Stimulated activated CD4-positive, alpha-beta T cell treated with anti-CD3 and anti-CD28 coated beads, Interleukin-1b, Interleukin-23, amount 100 ng/mL, for 48 hours (primary cell): ENCODE data around the gene PGA4.
"Not testable (repeated sequence)": the region's sequence is repeated elsewhere in the genome, so short reads cannot be mapped to it uniquely, and the experiment has no call there.

ENCODE experiments used
- DNase-seq: peaks from one replicate; pipeline ENCODE4 v3.0.0-alpha.2; 2020

The PGA4 gene

GRCh38 chr11:61207636-61208310 is 14.4 kb upstream of the PGA4 start:
- not testable (repeated sequence) for DNase-seq

- not testable (repeated sequence) for DNase-seq
Measured at GRCh38 chr11:61210629-61211028, 11.5 kb upstream of the PGA4 start.

DNA sequence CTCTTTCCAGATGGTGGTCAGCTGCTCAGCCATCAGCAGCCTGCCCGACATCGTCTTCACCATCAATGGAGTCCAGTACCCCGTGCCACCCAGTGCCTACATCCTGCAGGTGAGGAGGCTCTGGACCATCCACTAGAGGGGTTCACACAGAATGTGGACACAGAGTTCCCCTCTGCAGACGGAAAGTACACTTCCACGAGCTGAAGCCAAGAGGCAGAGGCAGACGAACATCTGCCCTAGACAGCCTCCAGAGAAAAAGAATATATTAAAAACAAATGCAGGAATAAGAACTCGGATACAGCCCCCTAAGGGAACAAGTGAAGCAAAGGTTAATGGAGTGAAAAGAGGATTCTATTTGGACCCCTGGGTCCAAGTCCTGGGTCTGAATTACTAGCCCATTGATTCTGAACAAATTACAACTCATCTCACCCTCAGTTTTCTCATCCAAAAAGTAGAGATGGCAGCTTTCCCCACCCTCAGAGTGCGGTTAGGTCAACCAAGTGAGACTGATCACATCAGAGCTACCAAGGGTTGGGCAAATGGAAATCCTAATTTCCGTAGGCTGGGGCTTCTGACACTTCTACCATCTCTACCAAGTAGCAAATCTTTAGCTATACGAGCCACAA is 10.7 kb upstream of the PGA4 start:
- not testable (repeated sequence) for DNase-seq

DNA sequence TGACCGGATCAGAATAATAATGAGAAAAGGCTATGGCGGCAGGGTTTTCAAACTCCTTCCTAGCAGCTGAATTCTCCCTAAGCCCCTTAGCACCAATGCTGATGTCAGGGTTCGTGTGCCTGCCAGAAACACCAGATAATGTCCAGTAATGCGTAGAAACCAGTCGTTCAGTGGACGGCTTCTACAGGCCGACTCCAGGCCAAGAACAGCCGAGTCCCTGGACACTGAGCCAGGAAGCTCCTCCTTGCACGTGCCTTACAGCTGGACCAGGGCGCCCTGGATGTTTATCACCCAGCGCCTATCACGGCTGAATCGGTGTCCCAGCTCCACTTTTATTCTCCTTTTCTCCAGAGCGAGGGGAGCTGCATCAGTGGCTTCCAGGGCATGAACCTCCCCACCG is 9.9 kb upstream of the PGA4 start:
- not testable (repeated sequence) for DNase-seq

DNA sequence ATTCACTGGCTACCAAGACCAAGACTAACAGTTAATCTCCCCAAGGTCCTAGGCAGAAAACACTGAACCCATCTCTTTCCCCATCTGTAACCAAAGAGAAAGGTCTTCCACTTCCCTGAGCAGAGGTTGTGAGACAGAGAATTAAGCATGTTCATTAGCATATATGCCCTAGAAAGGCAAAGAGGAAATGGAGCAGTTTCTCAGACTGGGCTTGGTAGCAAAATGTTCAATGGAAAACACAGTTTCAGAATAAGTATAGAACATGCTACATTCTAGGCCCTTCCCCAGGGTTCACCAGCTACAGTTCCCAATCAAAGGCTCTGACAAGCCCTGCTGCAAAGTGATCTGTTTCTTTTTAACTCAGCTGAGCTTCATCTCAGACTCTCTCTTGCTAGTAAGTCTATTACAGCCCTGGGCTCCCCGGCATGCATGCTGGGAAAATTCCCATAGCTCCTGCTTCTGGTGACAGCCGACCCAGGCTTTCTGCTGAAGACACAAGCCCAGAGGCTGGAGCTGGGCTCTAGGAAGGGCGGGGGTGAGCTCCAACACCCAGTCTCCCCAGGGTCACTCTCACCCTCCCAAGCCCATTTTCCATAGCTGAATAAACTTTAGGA is 8.3 kb upstream of the PGA4 start:
- DNase-seq: not testable (repeated sequence)

GRCh38 chr11:61218306-61218705 is 3.8 kb upstream of the PGA4 start:
- not testable (repeated sequence) for DNase-seq

DNA sequence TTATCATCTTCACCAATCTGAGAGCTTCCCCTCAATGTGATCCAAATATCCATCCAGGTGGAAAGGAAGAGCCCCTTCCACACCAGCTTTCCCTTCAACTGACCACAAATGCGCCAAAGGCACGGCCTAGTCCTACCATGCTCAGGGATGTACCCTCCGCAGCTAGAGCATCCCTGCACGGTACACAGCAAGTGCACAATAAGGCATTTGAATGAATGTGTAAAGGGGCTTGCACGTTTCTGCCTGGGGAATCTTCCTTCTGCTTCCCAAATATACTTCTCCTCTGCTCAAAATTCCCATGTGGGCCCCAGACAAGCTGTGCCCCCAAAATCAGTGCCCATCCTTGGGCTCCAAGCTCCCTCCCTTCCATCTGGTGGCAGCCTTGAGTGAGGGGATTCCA is 3.1 kb upstream of the PGA4 start:
- not testable (repeated sequence) for DNase-seq

- not testable (repeated sequence) for DNase-seq
Measured at GRCh38 chr11:61222692-61223091, 545 bp downstream of the PGA4 start.

- not testable (repeated sequence) for DNase-seq
Measured at GRCh38 chr11:61226457-61227137, 4.5 kb downstream of the PGA4 start.

GRCh38 chr11:61229458-61229857 is 7.3 kb downstream of the PGA4 start:
- not testable (repeated sequence) for DNase-seq

DNA sequence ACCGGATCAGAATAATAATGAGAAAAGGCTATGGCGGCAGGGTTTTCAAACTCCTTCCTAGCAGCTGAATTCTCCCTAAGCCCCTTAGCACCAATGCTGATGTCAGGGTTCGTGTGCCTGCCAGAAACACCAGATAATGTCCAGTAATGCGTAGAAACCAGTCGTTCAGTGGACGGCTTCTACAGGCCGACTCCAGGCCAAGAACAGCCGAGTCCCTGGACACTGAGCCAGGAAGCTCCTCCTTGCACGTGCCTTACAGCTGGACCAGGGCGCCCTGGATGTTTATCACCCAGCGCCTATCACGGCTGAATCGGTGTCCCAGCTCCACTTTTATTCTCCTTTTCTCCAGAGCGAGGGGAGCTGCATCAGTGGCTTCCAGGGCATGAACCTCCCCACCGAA is 8.9 kb downstream of the PGA4 start:
- not testable (repeated sequence) for DNase-seq

DNA sequence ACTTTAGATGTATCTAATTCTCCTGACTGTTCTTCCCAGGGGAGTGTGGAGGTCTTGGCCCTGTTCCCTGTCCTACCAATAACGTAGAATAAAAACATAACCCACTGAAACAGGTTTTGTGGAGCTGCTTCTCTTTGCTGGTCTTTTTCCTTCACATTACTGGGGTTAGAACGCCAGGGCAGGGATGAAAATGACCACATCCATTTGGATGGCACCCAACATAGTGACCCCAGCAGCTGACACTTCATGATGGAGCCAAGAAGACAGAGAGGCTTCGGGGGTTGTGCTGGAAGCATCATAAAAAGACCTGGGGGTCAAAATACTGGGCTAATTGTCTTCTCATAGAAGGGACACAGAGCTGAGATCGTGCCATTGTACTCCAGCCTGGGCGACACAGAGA is 9.4 kb downstream of the PGA4 start:
- DNase-seq: not testable (repeated sequence)

DNA sequence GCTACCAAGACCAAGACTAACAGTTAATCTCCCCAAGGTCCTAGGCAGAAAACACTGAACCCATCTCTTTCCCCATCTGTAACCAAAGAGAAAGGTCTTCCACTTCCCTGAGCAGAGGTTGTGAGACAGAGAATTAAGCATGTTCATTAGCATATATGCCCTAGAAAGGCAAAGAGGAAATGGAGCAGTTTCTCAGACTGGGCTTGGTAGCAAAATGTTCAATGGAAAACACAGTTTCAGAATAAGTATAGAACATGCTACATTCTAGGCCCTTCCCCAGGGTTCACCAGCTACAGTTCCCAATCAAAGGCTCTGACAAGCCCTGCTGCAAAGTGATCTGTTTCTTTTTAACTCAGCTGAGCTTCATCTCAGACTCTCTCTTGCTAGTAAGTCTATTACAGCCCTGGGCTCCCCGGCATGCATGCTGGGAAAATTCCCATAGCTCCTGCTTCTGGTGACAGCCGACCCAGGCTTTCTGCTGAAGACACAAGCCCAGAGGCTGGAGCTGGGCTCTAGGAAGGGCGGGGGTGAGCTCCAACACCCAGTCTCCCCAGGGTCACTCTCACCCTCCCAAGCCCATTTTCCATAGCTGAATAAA is 10.5 kb downstream of the PGA4 start:
- not testable (repeated sequence) for DNase-seq

DNA sequence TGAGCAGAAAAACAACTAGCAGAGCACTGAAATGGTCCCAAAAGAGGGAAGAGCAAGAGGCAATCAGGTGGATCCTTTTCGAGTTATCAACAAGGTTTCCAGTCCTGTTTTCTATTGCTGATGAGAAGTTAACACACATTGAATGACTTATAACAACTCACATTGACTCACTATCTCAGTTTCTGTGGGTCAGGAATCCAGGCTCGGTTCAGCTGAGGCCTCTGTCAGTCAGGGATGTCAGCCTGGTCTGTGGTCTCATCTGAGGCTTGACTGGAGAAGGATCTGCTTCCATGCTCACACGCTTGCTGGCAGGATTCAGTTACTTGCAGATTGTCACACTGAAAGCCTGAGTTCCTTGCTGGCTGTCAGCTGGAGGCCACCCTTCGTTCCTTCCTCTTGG is 15.0 kb downstream of the PGA4 start:
- DNase-seq: not testable (repeated sequence)

DNA sequence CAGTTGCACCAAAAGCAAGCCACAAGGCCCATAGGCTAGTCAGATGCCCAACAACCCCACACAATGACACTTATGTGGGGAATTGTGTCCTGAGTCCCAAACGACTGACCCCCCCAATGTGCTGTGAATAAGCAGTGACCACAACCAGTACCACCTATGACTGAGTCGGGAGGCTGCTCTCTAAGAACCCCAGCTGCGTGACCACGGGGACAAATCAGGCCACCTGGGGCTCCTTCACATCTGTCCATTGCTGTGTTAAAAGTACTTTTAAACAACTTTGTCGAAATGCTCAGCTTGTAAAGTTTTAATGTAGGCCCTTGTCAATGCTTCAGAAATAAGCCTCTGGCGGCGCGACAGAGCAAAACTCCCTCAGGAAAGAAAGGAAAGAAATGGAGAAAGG is 18.1 kb downstream of the PGA4 start:
- DNase-seq: not testable (repeated sequence)

DNA sequence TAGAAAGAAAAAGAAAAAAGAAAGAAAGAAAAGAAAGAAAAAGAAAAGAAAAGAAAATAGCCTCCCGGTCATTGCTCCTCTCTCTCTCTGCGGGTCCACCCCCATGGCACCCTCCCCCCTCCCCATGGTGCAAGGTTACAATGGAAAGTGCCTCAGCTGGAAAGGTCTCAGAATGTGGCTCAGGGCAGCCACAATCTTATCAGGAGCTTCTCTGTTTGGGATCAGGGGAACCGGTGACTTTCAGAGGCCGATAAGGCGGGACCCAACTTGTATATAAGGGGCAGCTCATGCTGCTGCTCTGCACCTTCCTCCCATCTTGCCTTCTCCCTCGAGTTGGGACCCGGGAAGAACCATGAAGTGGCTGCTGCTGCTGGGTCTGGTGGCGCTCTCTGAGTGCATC is 18.7 kb downstream of the PGA4 start, which contains the start of gene PGA5:
Gene PGA5 (plus strand): TSS at position 301 of the 400 bp plus-strand sequence. CDS start 52 bp downstream, at position 353.
- DNase-seq: not testable (repeated sequence)

GRCh38 chr11:61241526-61241925 is 19.4 kb downstream of the PGA4 start:
- not testable (repeated sequence) for DNase-seq

- not testable (repeated sequence) for DNase-seq
Measured at GRCh38 chr11:61245284-61245964, 23.3 kb downstream of the PGA4 start.

DNA sequence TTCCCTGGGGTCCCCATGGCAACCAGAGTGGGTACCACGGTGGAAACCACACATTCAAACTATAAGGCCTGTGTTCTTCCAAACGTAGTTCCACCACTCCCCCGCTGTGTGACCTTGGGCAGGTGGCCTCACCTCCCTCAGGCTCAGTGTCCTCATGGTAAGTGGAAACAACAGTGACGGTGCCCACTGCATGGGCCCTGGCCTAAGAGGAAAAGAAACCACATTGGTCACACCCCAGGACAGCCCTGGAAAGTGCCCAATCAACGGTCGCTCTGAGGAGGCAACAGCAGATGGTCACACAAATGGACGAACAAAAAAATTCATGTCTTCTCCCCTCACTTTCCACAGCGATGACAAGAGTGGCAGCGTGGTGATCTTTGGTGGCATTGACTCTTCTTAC is 25.9 kb downstream of the PGA4 start:
- DNase-seq: not testable (repeated sequence)

DNA sequence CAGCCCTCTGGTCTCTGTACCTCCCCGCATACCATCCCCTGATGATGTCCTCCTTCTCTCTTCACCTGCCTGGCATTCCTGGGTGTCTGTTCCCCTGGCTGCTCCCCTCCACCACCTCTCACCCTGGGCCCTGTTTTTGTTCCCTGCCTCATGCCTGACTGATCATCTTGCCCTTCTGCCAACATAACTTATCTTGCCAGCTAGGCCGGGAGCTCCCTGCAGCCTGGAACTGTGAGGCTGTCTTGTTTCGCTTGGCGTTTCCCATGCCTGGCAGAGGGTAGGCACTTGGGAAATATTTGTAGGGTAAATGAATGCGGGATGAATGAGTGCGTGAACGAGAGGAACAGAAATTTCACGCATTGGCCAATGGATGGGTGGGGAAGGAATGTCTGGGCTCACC is 27.1 kb downstream of the PGA4 start:
- not testable (repeated sequence) for DNase-seq

GRCh38 chr11:61250796-61251765 is 28.9 kb downstream of the PGA4 start:
- DNase-seq: not testable (repeated sequence)
